OCI-LY1 (cell line): Measurements from ENCODE around the gene MRTFA.

Source experiments
- H2AFZ ChIP-seq: fragments of 200-600 bp; sonication (generic), shearing (Covaris generic); 2 replicates; pipeline ENCODE4 v1.6.0; 2014; ENCODE audit warnings: antibody characterized with exemption, mild to moderate bottlenecking, low read length
- H3F3A ChIP-seq: fragments of 200-600 bp; sonication (generic), shearing (Covaris generic); 2 replicates; pipeline ENCODE4 v1.6.0; 2014; ENCODE audit warnings: mild to moderate bottlenecking, antibody characterized with exemption, low read length, moderate library complexity; ENCODE audit not compliant: insufficient read depth
- H3K27ac ChIP-seq: fragments of 200-600 bp; sonication (generic); 2 replicates; pipeline ENCODE4 v1.5.1; 2014; ENCODE audit warnings: low read length, mixed run types, mild to moderate bottlenecking, low read depth; ENCODE audit not compliant: poor library complexity, severe bottlenecking
- H3K27me3 ChIP-seq: fragments of 200-600 bp; sonication (generic); 2 replicates; pipeline ENCODE4 v1.6.0; 2014; ENCODE audit warnings: antibody characterized with exemption, mild to moderate bottlenecking, low read length, moderate library complexity; ENCODE audit not compliant: insufficient read depth
- H3K36me3 ChIP-seq: fragments of 200-600 bp; sonication (generic); 2 replicates; pipeline ENCODE4 v1.6.1; 2014; ENCODE audit warnings: mild to moderate bottlenecking, antibody characterized with exemption, low read length, moderate library complexity, mixed read lengths; ENCODE audit not compliant: insufficient read depth
- H3K4me1 ChIP-seq: fragments of 200-600 bp; sonication (generic); 2 replicates; pipeline ENCODE4 v1.5.1; 2014; ENCODE audit warnings: mild to moderate bottlenecking, low read length, moderate library complexity; ENCODE audit not compliant: insufficient read depth, severe bottlenecking
- H3K4me2 ChIP-seq: fragments of 200-600 bp; sonication (generic), shearing (Covaris generic); 2 replicates; pipeline ENCODE4 v1.6.1; 2014; ENCODE audit warnings: low read length
- H3K4me3 ChIP-seq: fragments of 200-600 bp; sonication (generic); 2 replicates; pipeline ENCODE4 v1.5.1; 2014; ENCODE audit warnings: low read length, low read depth, mild to moderate bottlenecking, mixed read lengths; ENCODE audit not compliant: poor library complexity, severe bottlenecking
- H3K79me2 ChIP-seq: fragments of 200-600 bp; shearing (Covaris generic); 2 replicates; pipeline ENCODE4 v1.6.1; 2016; ENCODE audit warnings: mixed run types, low read length, mixed read lengths; ENCODE audit not compliant: insufficient read depth
- H3K9ac ChIP-seq: fragments of 200-600 bp; sonication (generic), shearing (Covaris generic); 2 replicates; pipeline ENCODE4 v1.6.1; 2014; ENCODE audit warnings: mild to moderate bottlenecking, low read length, mixed read lengths
- H3K9me2 ChIP-seq: fragments of 200-600 bp; sonication (generic), shearing (Covaris generic); 2 replicates; pipeline ENCODE4 v1.6.1; 2014; ENCODE audit warnings: low read depth, mild to moderate bottlenecking, low read length, mixed read lengths
- H3K9me3 ChIP-seq: fragments of 200-600 bp; shearing (Covaris generic); 2 replicates; pipeline ENCODE4 v1.6.1; 2014; ENCODE audit warnings: low read length, mixed read lengths
- H4K20me1 ChIP-seq: fragments of 200-600 bp; sonication (generic), shearing (Covaris generic); 2 replicates; pipeline ENCODE4 v1.6.0; 2016; ENCODE audit warnings: mild to moderate bottlenecking, low read length; ENCODE audit not compliant: insufficient read depth
- EZH2 ChIP-seq: fragments of 200-600 bp; sonication (generic), shearing (Covaris generic); IDR thresholded peaks from 2 replicates; pipeline ENCODE4 v1.8.0; 2017; ENCODE audit warnings: borderline replicate concordance, mixed run types, mild to moderate bottlenecking, antibody characterized with exemption, low read length, moderate library complexity, mixed read lengths
- TF ChIP-seq, protein P1 (sequence below): fragments of 200-600 bp; sonication (generic), shearing (Covaris generic); IDR thresholded peaks from 2 replicates; pipeline ENCODE4 v1.5.1; 2017; ENCODE audit warnings: mild to moderate bottlenecking, antibody characterized with exemption, low read length, moderate library complexity, mixed read lengths

MRTFA gene

DNA sequence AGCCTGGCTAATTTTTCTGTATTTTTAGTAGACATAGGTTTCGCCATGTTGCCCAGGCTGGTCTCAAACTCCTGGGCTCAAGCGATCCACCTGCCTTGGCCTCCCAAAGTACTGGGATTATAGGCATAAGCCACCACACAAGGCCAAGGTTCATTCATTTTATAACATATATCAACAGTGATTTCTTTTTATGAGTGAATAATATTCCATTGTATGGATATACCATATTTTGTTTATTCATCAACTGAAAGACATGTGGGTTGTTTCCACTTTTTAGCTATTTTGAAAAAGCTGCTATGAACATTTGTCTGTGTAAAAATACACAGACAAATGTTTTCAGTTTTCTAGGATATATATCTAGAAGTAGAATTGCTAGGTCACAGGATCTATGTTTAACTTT, 116.0 kb downstream of the MRTFA start:
- no peak for TF ChIP-seq EZH2
- TF ChIP-seq, protein P1, sequence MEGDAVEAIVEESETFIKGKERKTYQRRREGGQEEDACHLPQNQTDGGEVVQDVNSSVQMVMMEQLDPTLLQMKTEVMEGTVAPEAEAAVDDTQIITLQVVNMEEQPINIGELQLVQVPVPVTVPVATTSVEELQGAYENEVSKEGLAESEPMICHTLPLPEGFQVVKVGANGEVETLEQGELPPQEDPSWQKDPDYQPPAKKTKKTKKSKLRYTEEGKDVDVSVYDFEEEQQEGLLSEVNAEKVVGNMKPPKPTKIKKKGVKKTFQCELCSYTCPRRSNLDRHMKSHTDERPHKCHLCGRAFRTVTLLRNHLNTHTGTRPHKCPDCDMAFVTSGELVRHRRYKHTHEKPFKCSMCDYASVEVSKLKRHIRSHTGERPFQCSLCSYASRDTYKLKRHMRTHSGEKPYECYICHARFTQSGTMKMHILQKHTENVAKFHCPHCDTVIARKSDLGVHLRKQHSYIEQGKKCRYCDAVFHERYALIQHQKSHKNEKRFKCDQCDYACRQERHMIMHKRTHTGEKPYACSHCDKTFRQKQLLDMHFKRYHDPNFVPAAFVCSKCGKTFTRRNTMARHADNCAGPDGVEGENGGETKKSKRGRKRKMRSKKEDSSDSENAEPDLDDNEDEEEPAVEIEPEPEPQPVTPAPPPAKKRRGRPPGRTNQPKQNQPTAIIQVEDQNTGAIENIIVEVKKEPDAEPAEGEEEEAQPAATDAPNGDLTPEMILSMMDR, result no peak
- Histone ChIP-seq H3K9me2 (no peaks in the 10 kb centered on the region), H3K4me3 (no peak overlapping the region), H3K27me3 (no peaks in the 10 kb centered on the region), H3K9ac (no peak overlapping the region), H4K20me1 (no peaks in the 10 kb centered on the region), H3K79me2 (peaks cover 17% of the 10 kb centered on the region), H2AFZ (no peak overlapping the region), H3K36me3 (0 out of 2 replicates have a peak, but pooled peaks cover 6% of the 10 kb centered on the region), H3K4me2 (no peak overlapping the region), H3K27ac (no peak overlapping the region), H3F3A (no peaks in the 10 kb centered on the region), H3K9me3 (no peaks in the 10 kb centered on the region), H3K4me1 (peaks cover 10% of the 10 kb centered on the region)

DNA sequence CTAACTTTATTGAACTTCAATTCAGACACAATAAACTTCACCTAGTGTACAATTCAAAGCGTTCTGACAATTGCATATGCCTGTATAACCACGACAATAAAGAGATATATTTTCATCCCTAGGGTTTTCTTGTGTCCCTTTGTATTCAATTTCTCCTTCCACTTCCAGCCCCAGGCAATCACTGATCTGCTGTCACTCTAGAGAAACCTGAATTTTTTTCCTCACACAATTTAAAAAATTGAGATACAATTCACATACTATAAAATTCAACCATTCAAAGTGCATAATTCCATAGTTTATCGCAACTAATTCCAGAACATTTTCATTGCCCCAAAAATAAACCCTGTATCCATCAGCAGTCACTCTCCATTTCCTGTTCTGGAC, 116.6 kb downstream of the MRTFA start:
- Histone ChIP-seq H3F3A (no peaks in the 10 kb centered on the region), H3K9me3 (no peaks in the 10 kb centered on the region), H3K9ac (no peak overlapping the region), H4K20me1 (no peaks in the 10 kb centered on the region), H3K4me1 (peaks cover 10% of the 10 kb centered on the region), H3K4me3 (no peak overlapping the region), H2AFZ (no peak overlapping the region), H3K4me2 (no peak overlapping the region), H3K79me2 (peaks cover 17% of the 10 kb centered on the region), H3K27me3 (no peaks in the 10 kb centered on the region), H3K27ac (no peak overlapping the region), H3K36me3 (0 out of 2 replicates have a peak, but pooled peaks cover 6% of the 10 kb centered on the region), H3K9me2 (no peaks in the 10 kb centered on the region)
- TF ChIP-seq EZH2, result no peak
- TF ChIP-seq, protein P1, result no peak

DNA sequence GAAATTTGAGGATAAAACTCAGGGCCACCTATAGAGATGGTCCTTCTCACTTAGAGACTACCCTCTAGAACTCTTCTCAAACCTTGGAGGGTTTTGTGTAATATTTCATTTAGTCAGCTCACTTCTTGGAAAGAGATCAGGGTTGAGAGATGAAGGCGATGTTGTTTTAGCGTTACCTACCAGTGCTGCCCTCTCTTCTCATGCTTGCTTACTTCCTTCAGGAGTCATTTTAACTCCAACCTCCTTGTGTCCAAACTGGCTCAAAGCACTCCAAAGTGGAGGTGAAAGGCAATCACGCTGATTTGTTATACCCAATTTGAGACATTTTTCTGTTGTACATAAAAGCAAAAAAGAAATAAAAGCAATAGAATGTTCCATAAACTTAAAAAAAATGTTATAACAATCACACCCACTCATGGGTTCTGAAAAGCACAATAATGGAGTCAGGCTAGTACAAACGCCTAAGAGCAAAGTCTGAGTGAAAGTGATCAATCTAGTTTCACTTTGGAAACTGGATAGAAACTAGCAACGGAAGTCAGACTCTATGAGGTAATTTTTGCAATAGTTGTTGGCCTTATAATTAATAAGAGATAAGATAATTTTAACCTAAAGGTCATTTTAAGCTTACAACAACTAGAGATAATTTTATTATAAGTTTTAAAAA, 117.1 kb downstream of the MRTFA start:
- Histone ChIP-seq H3K36me3 (0 out of 2 replicates have a peak, but pooled peaks cover 6% of the 10 kb centered on the region), H3K4me3 (no peak overlapping the region), H3K9me3 (no peaks in the 10 kb centered on the region), H3K27me3 (no peaks in the 10 kb centered on the region), H4K20me1 (no peaks in the 10 kb centered on the region), H3K4me1 (peaks cover 10% of the 10 kb centered on the region), H3F3A (no peaks in the 10 kb centered on the region), H3K9ac (no peak overlapping the region), H2AFZ (no peak overlapping the region), H3K27ac (no peak overlapping the region), H3K4me2 (no peak overlapping the region), H3K79me2 (peaks cover 17% of the 10 kb centered on the region), H3K9me2 (no peaks in the 10 kb centered on the region)
- no peak for TF ChIP-seq EZH2
- TF ChIP-seq, protein P1, result no peak
